CD4-positive, alpha-beta T cell treated with Interleukin-15 for 4 hours (primary cell): ENCODE measurements around the gene CCDC195.
"Not testable (repeated sequence)": the region's sequence is repeated elsewhere in the genome, so short reads cannot be mapped to it uniquely, and the experiment has no call there.

Experiments
- DNase-seq: peaks from one replicate; pipeline ENCODE4 v3.0.0-alpha.2; 2020; ENCODE audit warnings: low spot score

The CCDC195 gene

DNA sequence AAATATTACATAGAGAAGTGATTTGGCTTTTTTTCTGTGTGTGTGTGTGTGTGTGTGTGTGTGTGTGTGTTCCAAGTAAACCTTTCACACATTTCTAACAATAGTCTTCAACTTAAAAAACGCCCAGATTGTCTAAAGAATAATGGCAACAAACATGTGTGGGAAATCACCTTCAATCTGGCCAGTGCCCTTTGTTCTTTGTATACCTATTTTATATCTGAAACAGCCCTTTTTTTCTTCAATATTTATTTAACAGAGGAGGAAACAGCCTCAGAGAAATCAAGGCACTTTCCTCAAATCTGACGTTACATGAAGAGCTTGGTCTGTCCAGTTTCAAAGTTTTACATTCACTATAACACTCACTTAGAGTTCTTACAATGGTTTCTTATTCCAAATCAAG, 25.3 kb downstream of the CCDC195 start:
- no peak for DNase-seq

DNA sequence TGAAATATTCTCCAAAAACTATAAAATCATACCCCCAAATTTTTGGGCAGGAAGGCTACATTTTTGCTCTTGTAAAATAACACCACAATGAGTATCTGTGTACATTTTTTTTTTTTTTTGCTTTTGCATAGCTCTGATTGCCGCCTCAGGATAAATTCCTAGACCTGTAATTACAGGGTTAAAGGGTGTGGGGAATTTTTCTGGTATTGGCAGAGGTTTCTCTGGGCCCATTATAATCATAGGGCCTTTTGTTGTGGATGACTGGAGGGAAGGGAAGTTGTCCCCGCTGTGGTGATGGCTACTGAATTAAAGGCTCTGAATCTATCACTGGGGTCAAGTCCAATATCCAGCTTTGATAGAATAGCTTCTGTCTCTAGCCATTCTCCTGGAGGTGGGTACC, 26.6 kb downstream of the CCDC195 start:
- no peak for DNase-seq

DNA sequence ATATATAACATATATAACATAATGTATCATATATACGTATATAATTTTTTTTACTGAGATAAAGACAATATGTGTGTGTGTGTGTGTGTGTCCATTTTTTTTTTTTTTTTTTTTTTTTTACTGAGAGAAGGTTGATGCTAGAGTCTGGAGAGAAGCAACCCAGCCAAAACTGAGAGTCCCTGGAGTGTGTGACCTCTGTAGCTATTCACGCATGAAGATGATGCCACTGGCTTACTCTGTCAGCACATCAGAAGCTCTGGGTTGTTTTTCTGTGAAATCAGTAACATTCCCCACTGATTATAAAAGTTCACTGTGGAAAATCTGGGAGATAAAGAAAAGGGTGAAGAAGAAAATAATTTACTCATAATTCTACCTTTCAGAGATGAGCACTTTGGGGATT, 27.2 kb downstream of the CCDC195 start:
- no peak for DNase-seq

DNA sequence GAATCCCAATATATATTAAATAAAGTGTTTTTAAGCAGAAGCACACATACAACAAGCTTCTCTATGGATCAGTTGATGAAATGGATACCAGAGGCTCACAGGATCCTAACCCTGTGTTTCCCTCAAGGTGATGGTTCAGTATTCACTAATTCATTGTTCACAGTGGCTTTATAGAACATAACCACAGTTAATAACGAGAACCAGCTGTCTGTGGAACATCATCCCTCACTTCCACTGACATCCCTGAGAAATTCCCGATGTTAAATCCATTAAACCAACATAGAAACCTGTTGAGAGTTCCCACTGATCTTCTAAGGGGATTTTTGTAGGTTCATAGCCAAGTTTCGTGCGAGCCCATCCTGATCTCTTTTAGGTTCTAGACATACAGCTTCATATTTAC, 29.0 kb downstream of the CCDC195 start:
- DNase-seq: no peak

DNA sequence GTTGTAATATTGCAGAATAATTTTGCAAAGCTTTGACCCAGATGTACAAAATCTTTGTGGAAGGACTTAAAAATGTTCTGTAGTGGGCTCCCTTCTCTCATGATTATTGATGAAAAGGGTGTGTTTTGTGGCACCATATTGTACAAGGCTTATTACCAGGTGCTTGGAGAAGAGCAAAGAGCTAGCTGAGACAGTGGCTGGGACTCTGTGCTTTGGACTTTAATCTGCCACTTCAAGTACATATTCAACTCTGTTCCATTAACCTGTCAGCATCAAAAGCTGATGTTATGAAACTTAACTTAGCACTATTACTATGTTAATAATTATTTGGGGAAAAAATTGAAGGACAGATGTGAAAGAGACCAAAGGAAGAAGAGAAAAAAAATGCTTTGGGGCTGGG, 31.0 kb downstream of the CCDC195 start:
- no peak for DNase-seq

DNA sequence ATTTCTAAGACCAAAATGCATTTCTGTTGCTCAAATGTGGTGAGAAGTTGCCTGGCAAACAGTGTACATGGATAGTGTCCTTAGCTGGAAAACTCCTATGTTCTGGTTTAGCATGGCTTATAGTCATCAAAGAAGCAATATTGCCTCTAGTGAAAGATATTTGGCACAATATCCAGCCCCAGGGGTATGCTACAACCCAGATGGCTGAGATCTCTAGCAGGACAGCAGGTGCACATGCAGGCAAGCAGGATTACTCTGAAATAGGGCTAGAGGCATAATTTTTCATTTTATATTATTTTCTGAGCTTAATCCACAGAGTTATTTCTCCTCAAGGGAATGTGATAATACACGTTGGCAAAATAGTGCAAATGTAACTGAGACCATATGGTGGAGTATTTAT, 34.0 kb downstream of the CCDC195 start:
- DNase-seq: no peak

DNA sequence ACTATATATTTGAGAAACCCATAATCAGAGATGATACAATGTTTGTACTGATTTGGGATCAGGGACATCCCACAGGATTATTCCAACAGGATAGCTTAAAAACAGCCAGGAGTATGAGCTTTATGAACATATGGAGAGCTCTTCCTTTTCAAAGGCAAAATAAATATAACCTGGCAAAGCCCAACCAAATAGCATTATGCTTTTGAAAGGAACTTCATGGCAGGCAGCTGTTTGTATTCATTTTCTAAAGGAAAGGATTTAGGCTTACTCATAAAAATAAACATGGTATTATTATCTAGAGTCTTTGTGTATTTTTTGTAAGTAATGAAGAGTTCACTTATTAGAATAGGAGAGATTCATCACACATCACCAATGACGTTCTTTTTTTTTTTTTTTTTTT, 44.4 kb downstream of the CCDC195 start:
- DNase-seq: no peak

DNA sequence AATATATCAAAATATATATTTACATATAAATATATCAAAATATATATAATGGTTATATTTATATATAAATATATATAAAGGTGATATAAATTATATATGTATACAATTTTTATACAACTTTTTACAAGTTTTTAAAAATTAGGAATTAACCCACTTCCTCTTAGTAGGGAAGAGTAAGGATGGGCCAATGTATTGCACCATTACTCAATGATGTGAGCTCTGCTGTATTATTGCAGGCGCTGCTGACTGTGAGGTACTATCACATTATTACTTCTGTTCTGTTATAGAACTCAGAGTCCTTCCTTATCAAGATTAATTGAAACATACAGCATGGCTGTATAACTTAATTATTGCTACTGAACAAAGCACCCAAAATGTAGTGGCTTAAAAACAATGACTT, 46.0 kb downstream of the CCDC195 start:
- DNase-seq: no peak

DNA sequence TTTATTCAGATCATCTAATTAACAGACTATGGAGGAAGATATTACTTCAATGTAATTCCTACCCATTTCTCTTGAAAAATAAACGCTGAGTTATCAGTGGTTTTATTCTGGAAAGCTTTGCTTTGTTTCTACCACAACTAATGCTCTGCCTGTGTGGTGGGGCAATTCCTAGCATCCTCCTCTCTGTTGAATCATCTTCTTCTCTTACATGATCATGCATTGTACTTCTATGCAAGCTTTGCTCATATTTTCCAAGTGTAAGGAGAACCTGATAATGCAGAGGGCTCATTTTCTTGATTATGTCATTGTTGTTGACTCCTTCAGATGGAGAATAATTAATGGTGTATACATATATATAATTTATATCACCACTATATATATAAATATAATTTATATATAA, 46.7 kb downstream of the CCDC195 start:
- DNase-seq: no peak

DNA sequence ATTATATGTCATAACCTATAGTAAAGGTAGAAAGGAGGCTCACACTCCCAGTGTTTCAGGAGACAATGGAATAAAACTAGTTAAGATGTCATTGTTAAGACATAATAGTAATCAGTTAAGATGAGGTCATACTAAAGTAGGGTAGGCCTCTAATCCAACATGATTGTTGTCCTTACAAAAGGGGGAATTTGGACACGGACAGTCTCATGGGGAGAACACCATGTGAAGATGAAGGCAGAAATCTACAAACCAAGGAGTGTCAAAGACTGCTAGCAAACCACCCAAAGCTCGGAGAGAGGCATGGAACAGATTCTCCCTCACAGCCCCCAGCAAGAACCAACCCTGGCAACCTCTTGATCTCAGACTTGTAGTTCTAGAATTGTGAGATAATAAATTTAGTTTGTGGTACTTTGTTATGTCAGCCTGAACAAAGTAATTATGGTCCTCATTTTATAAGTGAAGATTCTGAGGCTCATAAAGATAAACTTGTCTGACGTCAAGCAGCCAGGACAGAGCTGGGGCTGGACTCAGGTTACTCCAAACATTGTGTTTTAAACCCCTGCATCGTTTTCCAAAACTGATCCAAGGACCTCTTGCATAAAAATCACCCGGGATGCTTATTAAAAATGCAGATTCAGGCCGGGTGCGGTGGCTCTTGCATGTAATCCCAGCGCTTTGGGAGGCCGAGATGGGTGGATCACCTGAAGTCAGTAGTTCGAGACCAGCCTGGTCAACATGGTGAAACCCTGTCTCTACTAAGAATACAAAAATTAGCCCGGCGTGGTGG, 47.8 kb downstream of the CCDC195 start:
- no peak for DNase-seq

DNA sequence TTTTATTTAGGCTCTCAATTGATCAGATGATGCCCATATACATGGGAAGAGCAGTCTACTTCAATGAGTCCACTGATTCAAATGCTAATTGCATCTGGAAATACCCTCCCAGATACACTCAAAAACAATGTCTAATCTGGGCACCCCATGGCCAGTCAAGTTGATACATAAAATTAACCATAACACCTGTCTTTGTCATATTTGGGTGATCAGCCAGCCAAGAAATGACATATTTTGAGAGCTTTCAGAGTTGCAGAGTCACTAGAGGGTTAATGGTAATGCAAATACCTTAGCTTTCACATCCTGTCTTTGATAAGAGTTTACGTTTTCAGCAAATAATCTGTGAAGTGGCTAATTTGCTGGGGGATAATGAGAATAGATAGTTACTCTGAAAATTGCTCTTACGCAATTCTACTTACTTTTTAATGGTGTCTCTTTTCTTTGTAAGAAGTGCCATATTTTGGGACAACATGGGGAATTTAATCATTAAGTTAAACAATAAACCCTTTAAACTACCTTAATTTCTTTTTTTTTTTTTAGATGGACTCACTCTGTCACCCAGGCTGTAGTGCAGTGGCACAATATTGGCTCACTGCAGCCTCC, 49.1 kb downstream of the CCDC195 start:
- no peak for DNase-seq

DNA sequence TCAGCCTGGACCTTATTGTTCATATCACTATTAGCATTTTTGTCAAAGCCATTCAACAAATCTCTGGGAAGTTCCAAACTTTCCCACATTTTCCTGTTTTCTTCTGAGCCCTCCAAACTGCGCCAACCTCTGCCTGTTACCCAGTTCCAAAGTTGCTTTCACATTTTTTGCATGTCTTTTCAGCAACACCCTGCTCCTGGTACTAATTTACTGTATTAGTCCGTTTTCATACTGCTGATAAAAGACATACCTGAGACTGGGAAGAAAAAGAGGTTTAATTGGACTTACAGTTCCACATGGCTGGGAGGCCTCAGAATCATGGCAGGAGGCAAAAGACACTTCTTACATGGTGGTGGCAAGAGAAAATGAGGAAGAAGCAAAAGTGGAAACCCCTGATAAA, 52.8 kb downstream of the CCDC195 start:
- DNase-seq: not testable (repeated sequence)

DNA sequence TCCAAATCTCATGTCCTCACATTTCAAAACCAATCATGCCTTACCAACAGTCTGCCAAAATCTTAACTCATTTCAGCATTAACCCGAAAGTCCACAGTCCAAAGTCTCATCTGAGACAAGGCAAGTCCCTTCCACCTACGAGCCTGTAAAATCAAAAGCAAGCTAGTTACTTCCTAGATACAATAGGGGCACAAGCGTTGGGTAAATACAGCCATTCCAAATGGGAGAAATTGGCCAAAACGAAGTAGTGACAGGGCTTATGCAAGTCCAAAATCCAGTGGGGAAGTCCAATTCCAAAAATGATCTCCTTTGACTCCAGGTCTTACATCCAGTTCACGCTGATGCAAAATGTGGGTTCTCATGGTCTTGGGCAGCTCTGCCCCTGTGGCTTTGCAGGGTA, 54.5 kb downstream of the CCDC195 start:
- not testable (repeated sequence) for DNase-seq

DNA sequence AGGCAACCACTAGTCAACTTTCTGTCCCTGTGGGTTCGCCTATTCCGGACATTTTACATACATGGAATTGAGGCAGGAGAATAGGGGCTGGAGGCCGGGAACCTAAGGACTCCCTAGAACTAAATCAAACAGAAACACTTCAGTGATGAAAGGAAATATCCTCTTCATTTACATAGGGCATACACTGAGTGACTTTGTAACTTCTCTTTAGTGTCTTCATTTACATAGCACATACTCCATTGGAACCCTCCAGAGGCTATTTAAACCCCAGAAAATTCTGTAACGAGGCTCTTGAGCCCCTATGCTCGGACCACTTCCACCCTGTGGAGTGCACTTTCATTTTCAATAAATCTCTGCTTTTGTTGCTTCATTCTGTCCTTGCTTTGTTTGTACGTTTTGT, 56.5 kb downstream of the CCDC195 start:
- DNase-seq: no peak

DNA sequence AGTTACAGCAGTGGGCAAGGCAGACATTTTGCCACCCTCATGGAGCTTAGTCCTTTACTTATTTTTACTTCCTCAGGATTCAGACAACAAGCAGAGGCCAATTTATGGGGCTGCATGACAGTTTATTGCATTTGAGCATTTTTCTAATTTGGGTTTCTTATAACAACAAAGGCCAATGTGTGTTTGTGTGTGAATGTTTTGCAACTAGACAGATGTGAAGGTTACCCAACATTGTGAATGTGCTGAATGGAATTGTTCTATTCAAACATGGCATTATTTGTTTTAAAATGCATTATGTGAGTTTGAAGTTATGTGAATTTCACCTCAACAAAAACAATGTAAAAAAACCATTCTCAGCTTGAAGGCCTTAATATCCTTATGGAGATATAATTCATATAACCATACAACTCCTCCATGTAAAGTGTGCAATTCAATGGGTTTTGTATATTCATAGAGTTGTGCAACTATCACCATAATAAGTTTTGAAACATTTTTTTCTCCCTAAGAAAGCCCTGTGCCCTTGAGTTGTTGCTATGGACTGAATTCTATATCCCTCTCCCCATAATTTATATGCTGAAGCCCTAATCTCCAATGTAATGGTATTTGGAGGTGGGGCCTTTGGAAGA, 57.3 kb downstream of the CCDC195 start:
- no peak for DNase-seq

DNA sequence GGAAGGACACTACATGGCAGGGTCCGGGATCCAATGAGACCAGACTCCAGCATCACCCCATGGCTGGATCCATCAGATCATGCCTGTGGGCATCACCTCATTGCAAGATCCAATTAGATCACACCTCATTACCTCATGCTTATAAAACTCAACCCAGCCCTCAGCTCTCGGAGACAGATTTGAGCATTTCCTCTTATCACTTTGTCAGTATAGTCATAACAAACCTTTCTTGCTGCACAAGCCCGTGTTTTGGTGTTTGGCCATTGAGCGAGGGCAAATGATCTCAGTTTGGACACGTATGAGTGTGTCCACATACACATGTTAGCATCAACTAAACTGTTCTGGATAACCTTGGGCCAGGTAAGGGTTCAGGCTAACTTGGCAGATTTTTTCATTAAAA, 58.8 kb downstream of the CCDC195 start:
- DNase-seq: no peak

DNA sequence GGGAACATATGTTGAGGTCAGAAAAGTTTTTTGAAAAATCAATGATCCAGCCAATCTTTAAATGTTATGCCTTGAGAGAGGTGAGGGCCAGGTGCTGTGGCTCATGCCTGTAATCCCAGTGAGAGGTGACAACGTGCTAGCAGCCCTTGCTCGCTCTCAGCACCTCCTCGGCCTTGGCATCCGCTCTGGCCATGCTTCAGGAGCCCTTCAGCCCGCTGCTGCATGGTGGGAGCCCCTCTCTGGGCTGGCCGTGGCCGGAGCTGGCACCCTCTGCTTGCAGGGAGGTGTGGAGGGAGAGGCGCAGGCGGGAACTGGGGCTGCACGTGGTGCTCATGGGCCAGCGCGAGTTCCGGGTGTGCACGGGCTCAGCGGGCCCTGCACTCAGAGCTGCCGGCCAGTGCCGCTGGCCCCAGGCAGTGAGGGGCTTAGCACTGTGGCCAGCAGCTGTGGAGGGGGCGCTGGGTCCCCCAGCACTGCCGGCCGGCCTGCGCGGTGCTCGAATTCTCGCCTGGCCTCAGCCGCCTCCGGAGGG, 61.1 kb downstream of the CCDC195 start:
- no peak for DNase-seq
